Smooth muscle cell of the coronary artery (primary cell): ENCODE results near the gene CDKN3. TPM values are rescaled to one million over a fixed set of nuclear protein-coding genes. Genes with fewer than 3 reads are reported as not detected.

Experiments used
- total RNA-seq: library from RNA; depleted of rRNA; stranded (reverse); fragments of >200 nt; gene quantifications from 2 replicates; pipeline ENCODE4 v1.2.3, GENCODE V29; 2014; ENCODE audit warnings: low replicate concordance

The CDKN3 gene
- total RNA-seq, result 5.0 and 12.2 TPM in 2 replicates

GRCh38 chr14:54396493-54397335, at the start of gene CDKN3:
TSS of gene CDKN3 (plus strand) at chr14:54397007. CDS start at chr14:54397069, 62 bp downstream.

GRCh38 chr14:54440873-54441868, 44.4 kb downstream of the CDKN3 start, which contains the start of gene CNIH1:
TSS of gene CNIH1 (minus strand) at chr14:54441374. CDS start at chr14:54441327, 47 bp downstream.

Other genes with a start within 250 kb of the CDKN3 start
- gene CNIH1, start 44.4 kb downstream of the CDKN3 start, total RNA-seq, result 76.3 and 342 TPM in 2 replicates
- gene GMFB, start 92.0 kb downstream of the CDKN3 start, total RNA-seq, result 36.6 and 79.5 TPM in 2 replicates
- 7.1 and 8.0 TPM in 2 replicates for gene CGRRF1, start 112.9 kb downstream of the CDKN3 start, total RNA-seq
- gene SAMD4A, start 170.1 kb downstream of the CDKN3 start, total RNA-seq, result 12.9 and 17.0 TPM in 2 replicates